HG02678 (cell line): ENCODE results near the gene TBXAS1.

Source experiments
- ATAC-seq: cut with Tn5 transposase; IDR thresholded peaks from one replicate; pipeline ENCODE4 v1.9.1; 2021; ENCODE audit warnings: mild to moderate bottlenecking, moderate library complexity; ENCODE audit not compliant: unreplicated experiment

Gene TBXAS1

DNA sequence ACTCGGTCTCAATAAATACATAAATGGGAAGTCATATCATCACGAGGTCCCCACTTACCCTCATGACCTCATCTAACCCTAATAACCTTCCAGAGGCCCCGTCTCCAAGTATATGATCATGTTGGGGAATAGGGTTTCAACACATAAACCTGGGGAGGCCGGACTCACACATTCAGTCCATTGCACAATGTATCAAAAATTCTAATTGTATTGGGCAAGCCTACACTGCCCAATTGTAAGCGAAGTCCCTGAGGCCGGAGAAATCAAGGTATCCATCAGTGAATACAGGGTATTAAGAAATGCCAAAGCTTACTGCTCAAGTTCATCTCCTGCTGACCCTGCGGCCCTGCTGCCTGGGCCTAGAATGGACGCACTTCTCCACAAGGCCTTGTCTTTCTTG lies 164.1 kb downstream of the TBXAS1 start:
- no peak for ATAC-seq

DNA sequence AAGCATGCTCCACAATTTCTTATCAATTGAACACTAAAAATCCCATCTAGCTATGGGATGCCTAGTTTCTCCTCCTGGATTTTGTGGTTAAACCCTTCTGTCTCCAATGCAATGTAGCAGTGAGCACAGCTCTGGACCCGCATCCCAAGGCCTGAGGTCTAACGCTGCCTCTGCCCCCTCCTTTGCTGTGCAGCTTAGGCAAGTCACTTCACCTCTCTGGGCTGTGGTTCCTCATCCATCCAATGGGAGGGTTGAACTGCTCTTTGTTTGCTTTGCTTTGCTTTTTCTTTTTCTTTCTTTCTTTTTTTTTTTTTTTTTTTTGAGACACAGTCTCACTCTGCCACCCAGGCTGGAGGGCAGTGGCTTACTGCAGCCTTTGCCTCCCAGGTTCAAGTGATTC lies 164.5 kb downstream of the TBXAS1 start:
- ATAC-seq: no peak

DNA sequence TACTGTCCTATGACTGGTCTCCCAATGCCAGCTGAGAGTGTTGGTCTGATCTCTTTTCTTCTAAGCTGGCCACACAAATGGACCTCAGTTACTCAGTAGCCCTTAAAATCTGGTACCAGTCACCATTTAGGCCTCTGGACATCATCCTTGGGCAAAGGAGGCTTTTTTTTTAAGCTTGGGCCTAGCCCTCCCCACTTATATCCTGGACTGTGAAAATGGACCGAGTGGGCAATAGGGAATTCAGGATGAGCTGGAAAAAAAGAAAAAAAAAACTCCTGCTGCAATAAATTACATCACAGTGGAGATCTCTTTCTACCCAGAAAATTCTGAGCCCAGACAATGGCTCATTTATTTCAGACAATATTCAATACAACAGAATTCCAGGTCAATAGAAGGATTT lies 165.3 kb downstream of the TBXAS1 start:
- no peak for ATAC-seq

DNA sequence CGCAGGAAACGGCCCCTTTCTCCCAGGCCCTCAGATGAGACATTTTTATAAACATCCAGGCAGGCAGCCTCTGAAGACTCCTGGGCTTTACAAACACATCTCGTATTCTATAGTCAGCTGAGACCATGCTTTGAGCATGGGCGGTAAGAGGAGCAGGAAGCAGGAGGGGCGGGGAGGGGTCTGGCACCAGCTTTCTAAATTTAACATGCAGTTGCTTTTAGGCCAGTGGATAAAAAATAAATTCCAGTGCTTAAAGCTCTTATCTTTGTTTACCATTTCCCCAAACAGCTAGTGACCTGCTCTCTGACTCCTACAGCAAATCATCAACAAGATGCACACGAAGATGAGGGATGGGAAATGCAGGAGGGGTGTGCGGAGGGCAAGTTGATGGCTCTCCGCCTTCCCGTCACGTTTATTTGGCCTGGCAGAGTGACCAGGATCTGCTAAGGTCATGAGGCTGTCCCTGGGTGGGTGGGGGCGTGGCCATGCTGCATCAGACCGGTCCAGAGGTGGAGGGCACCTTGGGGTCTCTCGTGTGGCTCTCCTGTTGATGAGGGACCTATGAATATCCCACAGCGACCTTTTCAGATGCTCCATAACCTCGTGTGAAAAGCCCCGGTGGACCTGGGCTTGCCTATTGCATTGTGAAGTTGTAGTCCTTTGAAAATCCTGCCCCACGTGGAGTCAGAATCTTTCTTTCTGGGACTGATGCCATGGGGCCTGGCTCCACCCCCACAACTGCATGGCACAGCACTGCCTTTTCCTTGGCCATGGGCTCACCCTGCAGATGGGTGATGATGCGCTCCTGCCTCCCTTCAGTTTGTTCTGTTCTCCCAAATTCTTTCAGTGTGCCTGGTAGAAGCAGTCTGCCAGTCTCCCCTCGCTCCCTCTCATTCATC lies 166.2 kb downstream of the TBXAS1 start:
- ATAC-seq: no peak

DNA sequence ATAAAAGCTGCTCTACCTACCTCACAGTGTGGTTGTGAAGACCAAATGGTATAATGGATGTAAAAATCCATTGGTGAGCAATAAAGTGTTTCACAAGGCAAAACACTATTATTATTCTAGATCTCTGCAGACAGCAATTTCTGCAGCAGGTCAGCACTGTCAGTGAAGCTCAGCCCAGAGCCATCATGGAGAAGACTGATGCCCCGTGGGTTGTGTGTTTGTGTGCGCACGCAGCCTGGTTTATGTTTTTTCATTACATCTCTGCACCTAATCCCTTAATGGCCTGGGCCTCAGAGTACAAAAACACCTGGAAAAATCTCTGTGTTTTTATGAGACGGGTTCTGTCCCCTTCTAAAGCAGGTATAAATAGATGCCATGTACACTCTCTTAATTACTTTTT lies 169.5 kb downstream of the TBXAS1 start:
- ATAC-seq: no peak

DNA sequence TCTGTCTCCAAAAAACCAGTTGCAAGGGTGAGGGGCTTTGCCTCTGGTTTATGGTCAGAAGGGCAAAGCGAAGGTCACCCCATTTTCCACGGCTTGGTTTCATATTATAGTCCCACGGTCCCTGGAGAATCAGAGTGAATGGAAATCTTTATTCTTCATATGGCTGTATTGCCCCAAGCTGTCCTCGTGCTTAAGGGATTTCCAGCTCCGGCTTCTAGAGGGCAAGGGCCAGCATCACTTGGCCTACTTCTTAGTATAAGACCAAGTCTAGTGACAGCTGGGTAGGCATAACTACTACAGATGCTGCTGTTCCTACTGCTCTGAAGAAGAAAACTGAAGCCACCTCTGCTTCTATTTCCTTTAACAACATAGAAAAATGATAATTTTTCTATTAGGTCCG lies 170.5 kb downstream of the TBXAS1 start:
- ATAC-seq: no peak

DNA sequence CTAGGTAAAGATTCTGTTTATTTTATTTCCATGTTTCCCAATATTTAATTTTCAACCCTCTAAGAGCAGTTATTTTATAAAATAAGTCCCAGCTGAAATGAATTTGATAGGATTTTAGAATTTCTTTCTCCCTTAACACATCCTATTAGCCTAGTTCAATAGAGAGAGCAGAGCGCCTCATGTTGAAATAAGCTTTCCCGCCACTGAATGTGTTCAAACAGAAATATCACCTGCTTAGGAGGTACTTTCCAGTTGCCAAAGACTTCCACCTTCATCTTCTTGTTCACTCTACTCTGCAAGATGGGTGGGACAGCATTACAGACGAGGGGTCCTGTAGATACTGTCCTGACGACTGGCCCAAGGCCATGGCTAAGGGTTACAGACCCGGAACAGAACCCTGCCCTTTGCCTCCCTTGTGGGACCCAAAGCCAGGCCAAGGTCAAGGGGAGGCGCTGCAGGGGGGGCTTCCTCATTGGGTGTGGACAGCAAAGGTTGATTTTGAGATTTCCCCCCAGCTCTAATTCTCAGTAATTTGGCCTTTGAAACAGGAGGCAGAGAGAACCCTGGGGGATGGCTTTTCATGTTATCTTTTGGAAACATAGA lies 171.7 kb downstream of the TBXAS1 start:
- no peak for ATAC-seq

DNA sequence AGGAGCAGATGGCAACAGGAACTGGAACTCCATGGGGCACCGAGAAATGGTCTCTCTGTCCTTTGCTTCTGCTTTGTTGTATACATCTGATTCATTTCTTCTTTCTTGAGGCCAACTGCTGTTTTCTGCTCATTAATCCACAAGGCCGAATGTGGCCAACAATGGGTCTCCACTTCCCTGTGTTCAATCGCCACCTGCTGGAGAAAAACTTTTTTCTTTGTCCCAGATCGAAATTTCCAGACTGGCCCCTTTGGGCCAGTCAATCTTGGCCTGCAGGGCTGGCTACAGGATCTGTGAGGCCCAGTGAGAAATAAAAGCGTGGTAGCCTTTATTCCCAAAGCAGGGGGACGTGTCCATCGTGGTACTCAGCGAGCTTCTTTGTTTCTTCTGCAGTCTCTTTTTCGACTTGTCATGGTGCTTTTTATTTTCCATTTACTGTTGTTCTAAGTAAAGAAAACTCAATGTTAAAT lies 174.9 kb downstream of the TBXAS1 start:
- ATAC-seq: no peak

DNA sequence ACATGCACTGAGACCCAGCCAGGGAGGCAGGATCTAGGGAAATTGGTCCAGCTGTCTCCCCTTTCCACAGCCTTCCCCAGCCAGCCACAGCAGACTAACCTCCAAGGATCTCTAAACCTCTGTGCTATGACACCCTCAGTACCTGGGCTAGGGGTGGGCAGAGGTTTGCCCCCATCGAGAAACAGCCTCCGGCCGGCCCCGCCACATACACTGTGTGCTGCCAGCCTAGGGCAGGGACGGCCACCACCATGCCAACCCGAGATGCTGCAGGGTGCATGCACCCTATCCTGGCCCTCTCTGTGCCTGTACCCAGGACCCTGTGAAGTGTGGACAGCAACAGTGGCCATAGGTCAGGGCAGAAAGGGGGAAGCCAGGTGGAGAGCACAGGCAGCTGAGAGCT lies 175.6 kb downstream of the TBXAS1 start:
- ATAC-seq: no peak

DNA sequence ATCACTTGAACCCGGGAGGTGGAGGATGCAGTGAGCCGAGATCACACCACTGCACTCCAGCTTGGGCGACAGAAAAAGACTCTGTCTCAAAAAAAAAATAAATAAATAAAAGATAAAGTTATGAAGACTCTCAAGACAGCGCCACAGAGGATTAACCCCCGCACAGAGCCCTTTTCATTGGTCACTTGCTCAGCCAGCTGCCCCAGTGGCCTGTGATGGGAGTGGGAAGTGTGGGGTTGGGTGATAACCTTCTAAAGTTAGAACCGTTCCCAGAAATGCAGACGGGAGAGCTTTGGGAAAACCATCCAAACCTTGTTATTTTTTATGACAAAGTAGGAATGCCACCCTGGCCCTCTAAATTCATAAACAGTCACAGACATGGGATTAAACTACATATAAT lies 176.3 kb downstream of the TBXAS1 start:
- ATAC-seq: no peak

DNA sequence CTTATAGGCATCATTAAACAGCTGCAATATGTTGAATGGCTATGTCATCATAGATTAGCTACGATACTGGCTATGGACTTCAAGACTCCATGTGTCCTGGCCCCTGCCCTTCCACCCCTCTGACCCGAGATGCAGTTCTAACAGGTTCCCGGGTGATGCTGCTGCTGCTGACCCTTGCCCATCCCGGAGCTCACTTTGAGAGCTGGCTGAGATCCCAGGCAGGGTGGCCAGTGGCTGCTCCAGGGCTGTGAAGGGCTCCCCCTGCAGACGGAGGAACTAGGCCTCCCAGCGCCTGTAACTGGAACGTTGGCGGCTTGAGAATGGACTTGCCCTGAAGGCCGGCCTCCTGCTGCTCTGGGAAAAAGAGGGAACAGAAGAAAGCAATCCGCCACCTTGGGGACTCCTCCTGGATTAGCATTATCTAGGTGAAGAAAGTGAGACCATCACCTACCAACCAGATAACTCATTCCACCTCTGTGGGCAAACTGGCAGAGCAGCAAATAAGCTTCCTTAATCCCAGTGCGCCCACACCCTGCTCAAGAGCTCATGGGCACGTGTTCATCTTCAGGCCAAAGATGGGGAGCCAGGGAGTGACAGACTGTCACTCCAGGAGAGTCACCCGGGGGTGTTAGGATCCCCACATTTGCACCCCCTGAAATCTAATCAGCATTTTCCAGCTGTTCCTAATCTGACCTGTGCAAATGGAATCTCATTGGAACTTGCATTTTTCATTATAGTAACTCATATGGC lies 176.9 kb downstream of the TBXAS1 start:
- ATAC-seq: no peak

DNA sequence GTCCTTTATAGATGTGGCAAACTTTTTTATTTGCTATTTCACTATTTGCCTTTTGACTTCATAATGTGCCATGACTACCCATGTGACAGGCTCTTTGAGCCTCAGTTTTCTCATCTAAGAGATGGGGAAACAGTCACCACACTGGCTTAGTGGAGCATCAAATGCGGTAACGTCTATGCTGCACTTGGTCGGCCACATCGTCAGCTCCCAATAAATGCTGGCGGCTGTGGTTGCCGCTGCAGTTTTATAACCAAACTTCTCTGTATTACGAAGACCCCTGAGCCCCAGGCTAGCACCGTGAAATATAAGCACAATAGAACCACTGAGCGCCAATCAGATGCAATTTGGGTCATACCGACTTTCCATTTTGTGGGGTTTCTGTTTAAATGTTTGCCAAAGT lies 177.5 kb downstream of the TBXAS1 start:
- no peak for ATAC-seq

DNA sequence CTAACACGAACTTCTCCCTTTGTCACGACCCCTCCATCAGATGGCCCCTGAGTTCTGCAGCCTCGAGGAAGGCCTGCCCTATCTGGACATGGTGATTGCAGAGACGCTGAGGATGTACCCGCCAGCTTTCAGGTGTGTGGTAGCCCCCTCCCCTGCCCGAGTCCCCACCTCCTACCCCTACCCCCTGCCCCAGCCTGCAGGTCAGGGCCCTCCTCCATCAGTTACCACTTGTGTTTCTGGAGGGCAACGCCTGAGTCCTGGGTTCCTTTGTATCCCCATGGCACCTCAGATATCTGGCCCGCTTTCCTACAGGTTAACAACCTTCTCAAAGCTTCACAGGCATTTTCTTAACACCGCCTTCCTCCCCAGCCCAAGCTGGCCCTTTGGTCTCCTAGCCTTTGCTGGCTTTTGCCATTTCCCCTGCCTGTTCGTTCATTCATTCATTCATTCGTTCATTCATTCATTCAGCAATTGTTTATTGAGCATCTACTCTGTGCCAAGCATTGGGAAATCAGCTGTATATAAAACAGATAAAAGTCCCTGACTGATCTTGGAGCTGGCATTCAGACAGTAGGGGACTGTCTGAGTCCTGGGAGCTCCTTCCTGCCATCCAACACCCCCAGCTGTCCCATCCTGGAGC lies 178.1 kb downstream of the TBXAS1 start:
- ATAC-seq: no peak

DNA sequence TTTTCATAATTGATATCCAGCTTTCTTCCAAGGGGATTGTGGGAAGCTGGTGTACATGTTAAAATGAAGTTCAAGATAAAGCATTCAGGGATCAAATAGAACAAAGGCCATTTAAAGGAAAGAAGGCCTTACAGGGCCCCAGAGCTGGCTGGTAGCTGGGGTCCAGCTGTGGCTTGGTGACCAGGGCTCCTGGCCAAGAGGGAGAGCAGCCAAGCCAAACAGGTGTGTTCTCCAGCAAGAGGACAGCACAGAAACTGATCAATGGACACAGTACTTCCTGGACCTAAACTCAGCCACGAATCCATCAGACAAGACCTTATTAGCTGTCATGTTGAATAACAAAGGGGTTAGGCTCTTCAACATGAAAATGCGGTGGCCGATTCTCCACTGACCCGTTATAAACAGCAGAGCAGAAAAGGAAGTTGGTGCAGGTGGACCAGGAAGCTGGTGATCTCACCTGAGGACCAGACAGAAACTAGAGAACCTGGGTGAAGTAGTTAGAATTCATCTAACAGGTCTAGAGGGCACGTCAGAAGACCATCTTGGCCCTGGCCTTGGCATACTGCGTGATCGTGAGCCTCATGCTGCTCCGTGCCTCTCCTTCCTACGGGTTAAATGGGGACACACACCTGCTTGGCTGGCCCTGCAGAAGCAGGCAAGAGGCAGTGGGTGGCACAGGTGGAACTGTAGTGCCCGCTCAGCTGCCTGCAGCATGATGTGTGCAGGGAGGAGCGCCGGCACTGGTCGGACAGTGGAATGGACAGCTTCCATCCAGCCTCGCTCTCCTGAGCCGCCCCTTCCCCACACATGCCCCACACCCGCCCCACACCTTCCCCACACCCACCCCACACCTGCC lies 179.9 kb downstream of the TBXAS1 start:
- ATAC-seq: no peak

DNA sequence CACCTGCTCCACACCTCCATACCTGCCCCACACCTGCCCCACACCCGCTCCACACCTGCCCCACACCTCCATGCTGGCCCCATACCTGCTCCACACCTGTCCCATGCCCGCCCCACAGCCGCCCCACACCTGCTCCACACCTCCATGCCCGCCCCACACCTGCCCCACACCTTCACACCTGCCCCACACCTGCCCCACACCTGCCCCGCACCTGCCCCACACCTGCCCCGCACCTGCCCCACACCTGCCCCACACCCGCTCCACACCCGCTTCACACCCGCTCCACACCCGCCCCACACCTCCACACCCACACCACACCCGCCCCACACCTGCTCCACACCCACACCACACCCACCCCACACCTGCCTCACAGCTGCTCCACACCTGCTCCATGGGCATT lies 180.7 kb downstream of the TBXAS1 start:
- no peak for ATAC-seq

DNA sequence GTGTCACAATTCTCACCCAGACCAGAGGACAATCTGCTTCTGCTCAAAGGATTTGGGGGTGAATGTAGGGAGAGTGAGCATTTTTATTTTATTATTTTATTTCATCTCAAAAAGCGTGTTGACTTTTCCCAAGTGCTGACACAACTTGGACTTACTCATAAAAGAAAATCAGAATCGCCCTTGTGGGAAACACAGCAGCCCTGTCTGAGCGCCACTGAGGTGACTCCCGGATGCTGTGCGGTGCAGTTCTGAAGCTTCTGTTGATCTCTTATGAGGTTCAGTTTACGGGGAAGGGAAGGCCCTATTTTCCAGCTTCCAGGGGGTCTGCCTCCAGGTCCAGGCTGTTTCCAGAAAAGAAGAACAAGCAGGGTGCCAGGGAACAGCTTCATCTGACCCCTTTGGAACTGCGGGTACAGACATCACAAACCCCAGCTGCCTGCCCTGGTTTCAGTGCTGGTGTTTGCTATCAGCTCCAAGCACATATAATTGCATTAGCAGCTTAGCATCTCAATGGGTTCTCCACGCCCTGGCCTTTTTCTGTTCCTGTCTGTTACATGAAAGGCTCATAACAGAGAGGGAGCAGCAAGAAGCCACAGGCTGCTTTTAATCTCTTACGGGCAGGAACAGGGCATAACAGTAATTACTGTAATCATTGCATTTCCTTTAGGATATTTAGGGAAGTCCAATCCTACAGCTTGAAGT lies 181.3 kb downstream of the TBXAS1 start:
- ATAC-seq: no peak

DNA sequence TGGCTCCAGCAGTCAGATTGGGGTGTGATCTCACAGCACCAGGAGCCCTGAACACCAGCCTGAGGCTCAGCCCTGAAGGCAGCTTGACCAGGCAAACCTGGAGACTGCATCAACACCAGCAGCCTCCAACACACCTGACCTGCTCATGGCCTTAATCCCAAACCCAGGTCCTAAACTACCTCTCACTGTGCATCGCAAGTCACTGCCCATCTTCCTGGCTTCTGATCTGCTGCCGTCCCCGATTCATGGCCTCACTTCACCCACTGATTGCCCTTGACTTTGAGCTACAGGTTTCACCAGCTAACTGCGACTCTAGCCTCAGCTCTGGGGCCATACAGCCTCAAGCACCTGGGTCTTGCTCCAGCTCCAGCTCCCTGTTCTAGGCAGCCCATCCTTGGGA lies 184.6 kb downstream of the TBXAS1 start:
- no peak for ATAC-seq

DNA sequence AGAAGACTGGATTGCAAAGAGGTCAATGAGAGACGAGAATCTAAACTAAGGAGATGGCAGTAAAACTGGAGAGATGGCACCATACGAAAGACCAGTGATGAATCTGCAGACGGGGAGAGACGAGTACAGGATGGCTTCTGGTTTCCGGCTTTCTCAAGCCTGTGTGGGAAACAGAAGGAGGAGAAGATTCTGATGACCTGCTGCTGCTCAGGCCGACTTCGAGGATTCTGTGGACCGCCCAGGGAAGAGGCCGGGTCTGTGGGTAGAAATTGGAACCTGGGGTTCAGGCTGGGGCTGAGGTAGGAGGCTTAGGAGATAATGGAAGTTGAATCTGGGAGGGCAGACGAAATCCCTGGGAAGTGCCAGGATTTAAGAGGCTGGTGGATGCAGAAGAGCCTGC lies 185.1 kb downstream of the TBXAS1 start:
- ATAC-seq: no peak

DNA sequence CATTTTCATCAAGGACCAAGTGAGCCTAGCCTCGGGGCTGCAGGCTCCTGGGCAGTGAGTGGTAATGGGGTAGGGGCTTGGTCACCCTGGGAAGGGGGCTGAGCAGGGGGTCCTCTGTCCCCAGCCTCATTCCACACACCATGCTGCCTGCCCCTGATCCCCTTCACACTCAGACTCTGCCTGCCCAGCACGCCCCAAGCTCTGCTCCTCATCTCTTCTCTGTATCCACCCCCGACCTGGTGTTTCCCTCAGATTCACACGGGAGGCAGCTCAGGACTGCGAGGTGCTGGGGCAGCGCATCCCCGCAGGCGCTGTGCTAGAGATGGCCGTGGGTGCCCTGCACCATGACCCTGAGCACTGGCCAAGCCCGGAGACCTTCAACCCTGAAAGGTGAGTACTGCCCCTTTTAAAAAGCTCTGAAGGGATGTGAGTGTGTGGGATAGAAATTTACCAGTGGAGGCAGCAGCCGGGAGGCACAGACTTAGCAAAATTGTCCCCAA lies 186.5 kb downstream of the TBXAS1 start:
- ATAC-seq: no peak

DNA sequence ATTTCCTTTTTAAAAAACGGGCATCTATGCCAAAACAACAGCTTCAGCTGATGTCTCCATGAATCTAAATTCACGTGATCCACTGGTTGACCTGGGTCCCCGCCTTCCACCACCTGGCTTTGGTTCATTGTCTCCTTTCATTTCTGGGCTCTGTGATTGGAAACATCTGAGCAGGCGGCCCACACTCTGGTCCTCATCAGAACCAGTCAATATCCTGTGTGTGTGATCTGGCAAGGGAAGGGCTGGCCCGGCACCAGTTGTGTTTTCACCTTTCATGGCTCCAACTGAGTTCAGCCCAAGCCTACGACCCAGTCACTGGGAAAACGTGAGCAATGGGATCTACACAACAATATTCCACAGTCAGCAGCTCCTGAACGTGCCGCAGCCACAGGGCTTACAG lies 187.5 kb downstream of the TBXAS1 start:
- ATAC-seq: no peak
